SIG-M5 treated with dmso at 0.1 percent for 504 hours (cell line): ENCODE results near the gene RHAG.
"Not testable (repeated sequence)": the region's sequence is repeated elsewhere in the genome, so short reads cannot be mapped to it uniquely, and the experiment has no call there.

Experiments
- DNase-seq: peaks from one replicate; lab custom pipeline; 2025; ENCODE audit not compliant: unreplicated experiment; lab: John Stamatoyannopoulos, UW

RHAG gene

DNA sequence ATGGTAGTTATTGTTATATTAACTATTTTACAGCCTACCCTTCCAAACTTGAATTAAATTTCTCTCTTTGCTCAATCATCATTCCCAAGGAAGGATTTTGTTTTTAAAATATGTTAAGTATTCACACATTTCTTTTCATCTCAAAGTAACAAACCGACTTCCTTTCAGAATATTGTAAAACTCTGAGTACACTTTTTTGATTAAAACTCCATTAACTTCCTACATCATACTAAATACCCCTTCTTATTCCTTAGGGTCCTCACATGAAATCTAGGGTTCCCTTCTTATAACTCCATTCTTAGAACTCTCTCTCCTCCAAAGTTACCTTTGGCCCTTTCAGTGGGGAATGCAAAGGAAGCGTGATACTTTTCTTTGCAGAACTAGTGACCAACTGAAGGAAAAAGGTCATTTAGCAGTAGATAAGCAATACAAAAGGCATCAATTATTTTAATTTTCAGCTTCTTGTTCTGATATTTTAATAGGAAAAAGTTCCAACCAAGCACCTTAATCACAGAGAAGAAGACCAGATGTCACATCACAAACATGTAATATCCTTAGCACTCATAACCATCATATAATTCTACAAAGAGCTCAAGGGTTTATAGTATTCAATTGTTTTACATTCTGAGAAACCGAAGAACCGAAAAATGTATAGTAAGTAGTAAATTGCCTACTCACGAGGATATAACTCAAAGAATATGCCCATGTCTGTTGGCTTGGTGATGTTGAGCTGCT is 494 bp downstream of the RHAG start:
- no peak for DNase-seq

GRCh38 chr6:49635480-49635879 is 1.2 kb downstream of the RHAG start:
- no peak for DNase-seq

GRCh38 chr6:49634836-49635218 is 1.8 kb downstream of the RHAG start:
- no peak for DNase-seq

DNA sequence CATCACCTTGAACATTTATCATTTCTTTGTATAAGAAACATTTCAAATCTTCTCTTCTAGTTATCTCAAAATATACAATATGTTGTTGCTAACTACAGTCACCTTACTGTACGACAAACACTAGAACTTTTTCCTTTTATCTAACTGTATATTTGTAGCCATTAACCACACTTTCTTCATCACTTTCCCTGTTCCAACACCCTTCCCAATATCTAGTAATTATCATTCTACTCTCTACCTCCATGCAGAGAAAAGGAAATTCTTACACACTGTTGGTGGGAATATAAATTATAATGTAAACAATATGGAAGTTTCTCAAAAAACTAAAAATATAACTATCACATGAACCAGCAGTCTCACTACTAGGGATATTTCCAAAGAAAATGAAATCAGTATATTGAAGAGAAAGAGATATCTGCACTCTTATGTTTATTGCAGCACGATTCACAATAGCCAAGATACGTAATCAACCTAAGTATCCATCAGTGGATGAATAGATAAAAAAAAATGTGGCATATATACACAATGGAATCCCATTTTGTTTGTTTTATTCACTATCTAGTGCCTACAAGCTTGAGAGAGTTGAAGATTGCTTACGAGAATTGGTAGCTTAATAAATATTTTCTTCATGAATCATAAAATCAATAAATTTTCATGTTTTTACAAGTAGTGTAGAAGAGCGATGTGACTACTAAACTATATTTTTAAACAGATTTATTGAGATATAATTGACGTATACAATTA is 2.4 kb downstream of the RHAG start:
- no peak for DNase-seq

DNA sequence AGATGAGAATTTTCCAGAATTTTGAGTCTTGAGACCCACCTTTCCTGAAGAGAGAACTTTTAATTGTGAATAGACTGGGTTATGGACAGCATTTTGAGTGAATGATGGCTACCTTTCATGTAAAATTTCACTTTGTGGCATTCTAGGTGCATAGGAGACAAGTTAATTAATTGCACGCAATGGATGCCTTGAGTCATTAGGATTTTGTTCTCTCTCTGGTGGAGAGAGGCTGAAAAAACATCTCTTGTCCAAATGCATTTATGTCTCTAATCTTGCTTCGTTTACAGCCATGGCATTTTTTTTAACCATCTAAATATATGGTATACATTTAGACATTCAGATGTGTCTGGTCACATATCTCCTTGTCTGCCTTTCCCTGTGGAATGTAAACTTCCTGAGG is 3.1 kb downstream of the RHAG start:
- no peak for DNase-seq

GRCh38 chr6:49632727-49633126 is 3.9 kb downstream of the RHAG start:
- DNase-seq: no peak

- not testable (repeated sequence) for DNase-seq
Measured at GRCh38 chr6:49629485-49630088, 7.1 kb downstream of the RHAG start.

DNA sequence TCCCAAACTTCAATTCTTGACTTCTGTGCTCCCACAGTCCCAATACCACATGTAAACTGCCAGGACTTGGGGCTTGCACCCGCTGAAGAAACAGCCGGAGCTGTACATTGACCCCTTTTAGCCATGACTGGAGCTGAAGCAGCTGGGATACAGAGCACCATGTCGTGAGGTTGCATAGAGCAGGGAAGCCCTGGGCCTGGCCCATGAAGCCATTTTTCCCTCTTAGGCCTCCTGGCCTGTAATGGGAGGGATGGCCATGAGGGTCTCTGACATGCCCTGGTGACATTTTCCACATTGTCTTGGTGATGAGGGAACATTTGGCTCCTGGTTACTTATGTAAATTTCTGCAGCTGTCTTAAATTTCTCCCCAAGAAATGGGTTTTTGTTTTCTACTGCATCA is 9.8 kb downstream of the RHAG start:
- DNase-seq: no peak

- DNase-seq: no peak
Measured at GRCh38 chr6:49618257-49618656, 18.4 kb downstream of the RHAG start.

GRCh38 chr6:49614144-49614543 is 22.5 kb downstream of the RHAG start:
- DNase-seq: not testable (repeated sequence)

DNA sequence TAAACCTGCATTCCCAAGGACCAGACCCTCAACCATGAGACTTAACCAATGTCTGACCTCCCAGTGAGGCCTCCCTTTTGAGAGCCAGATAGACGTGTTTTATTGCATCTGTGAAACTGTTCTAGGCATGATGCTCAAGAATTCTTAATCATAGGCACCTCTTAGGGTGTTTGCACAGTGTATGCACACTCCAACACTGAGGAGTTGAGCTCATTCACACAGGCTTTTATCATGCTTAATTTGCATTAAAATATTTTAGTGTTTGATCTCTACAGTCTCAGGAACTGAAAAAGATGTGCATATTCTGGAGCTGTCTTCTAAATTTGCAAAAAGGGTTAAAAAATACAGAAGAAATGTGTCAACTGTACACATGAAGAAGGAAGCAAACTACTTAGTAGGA is 27.4 kb downstream of the RHAG start:
- no peak for DNase-seq

DNA sequence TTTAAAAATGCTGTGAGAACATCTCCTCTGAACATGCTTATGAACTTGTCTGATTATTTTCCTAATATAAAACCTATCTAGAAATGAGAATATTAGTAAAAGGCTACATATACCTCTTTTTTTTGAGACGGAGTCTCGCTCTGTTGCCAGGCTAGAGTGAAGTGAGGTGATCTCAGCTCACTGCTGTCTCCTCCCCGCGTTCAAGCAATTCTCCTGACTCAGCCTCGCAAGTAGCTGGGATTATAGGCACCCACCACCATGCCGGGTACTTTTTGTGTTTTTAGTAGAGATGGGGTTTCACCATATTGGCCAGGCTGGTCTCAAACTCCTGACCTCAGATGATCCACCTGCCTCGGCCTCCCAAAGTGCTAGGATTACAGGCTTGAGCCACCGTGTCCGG is 28.4 kb downstream of the RHAG start:
- DNase-seq: not testable (repeated sequence)

- DNase-seq: no peak
Measured at GRCh38 chr6:49607391-49607982, 29.2 kb downstream of the RHAG start.

DNA sequence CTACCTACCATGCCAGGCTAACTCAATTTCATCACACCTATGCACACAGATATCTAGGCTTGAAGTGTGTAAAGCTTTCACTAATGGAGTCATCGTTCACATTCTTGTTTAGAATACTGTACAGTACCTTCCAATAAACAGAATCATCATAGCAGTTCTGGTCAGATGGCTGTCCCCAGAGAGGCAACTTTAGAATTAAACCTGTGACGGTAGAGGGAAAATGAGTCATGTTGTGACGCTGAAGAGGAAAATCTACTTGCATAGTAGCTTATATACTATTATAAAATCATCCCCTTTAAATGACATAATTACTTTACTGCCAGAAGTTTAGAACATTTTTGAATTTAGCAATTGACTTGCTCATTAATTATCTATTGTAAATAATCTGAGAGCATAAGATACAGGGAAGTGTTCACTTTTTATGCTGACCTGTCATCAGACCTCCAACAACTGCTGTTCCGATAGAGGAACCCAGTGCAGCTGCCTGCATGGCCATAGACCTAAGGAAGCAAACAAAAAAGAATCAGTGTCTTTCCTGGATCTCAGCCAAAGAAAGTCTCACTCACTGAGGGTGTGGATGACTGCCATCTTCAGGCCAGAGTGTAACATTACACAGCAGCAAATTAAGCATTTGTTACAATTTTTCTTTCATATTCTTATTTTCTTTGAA is 29.8 kb downstream of the RHAG start:
- peak; percentile 43 for DNase-seq

DNA sequence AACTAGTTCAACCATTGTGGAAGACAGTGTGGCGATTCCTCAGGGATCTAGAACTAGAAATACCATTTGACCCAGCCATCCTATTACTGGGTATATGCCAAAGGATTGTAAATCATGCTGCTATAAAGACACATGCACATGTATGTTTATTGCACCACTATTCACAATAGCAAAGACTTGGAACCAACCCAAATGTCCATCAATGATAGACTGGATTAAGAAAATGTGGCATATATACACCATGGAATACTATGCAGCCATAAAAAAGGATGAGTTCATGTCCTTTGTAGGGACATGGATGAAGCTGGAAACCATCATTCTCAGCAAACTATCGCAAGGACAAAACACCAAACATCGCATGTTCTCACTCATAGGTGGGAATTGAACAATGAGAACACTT is 32.6 kb downstream of the RHAG start:
- DNase-seq: not testable (repeated sequence)

GRCh38 chr6:49587262-49587661 is 49.4 kb downstream of the RHAG start:
- not testable (repeated sequence) for DNase-seq

GRCh38 chr6:49582529-49582928 is 54.1 kb downstream of the RHAG start:
- DNase-seq: no peak

- no peak for DNase-seq
Measured at GRCh38 chr6:49579649-49580048, 57.0 kb downstream of the RHAG start.

- DNase-seq: no peak
Measured at GRCh38 chr6:49576618-49577017, 60.0 kb downstream of the RHAG start.

- DNase-seq: no peak
Measured at GRCh38 chr6:49570474-49571079, 66.1 kb downstream of the RHAG start.

DNA sequence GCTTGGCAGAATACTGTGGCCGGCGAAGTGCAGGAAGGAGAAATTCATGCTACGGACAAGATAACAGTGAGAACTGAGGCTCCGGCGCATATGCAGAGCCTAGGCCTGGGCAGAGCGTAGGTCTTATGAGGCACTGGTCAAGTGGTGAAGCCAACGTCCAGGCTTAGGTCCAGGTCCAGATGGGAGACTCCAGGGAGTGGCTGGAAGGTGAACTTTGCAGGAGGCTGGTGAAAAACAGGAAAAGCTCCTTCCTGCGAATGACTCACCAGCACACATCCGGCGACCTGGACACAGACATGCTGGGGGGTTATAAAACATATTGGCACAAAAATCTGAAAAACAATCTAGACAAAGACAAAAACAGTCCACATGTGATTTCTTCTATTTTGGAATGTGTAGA is 70.8 kb downstream of the RHAG start:
- no peak for DNase-seq
